SH-SY5Y (cell line): ENCODE data around the gene PPP1R1B.

Source experiments
- GATA2 ChIP-seq: IDR thresholded peaks from 2 replicates; pipeline ENCODE4 v1.6.1; 2011; ENCODE audit warnings: mild to moderate bottlenecking, low read depth, low read length
- GATA3 ChIP-seq: IDR thresholded peaks from 2 replicates; pipeline ENCODE4 v1.6.1; 2011; ENCODE audit warnings: low read depth, mild to moderate bottlenecking, low read length, moderate library complexity

PPP1R1B gene

GRCh38 chr17:39641097-39641496 is 14.3 kb downstream of the PPP1R1B start:
- TF ChIP-seq GATA3: no peak
- no peak for TF ChIP-seq GATA2

DNA sequence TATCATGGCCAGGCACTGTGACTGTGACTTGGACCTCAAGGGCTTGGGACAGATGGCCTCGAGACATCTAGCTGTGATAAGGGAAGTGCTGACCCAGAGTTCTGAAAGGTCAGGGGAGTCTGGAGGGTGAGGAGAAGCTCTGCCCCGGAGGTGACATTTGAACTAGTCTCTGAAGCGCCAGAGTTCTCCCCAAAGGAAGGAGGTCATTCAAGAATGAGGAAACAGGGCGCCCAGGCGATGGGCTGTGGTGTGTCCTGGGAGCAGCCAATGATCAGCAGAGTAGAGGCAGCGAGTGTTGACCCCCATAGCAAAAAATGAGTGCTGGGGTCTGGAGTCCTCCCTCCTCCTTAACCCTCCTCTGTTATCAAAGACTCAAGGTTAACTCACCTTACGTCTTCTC is 15.1 kb downstream of the PPP1R1B start:
- TF ChIP-seq GATA2 (no peak), GATA3 (no peak)

DNA sequence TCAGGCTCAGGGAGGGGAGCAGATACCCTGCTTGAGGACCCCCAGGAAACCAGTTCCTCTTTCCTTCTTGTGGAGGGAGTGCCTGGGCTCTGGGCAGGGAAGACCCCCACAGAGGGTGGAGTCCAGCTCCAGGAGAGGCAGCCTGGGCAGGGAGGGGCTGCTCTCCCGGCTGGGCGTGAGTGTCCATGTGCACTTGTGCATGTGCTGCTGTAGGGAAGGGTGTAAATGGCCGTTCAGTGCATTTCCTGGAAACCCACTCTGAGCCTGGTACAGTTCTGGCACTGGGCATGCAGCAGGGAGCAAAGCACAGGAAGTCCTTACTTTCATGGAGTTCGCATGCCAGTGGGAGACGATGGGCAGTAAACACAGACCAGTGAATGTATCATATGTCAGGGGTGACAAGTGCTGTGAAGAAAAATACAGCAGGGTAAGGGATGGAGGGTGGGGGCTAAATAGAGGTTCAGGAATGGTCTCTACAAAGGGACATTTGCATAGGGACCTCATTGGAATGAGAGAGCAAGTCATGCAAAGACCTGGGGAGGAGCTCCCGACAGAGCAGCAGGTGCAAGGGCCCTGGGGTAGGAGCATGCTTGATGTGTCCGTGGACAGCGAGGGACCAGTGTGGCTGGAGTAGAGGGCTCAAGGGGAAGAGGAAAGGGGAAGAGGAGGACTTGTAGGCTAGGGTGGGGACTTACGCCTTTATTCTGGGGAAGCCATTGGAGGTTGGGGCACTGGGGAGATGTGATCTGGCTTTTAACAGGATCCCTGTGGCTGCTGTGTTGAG is 15.7 kb downstream of the PPP1R1B start:
- no peak for TF ChIP-seq GATA2

DNA sequence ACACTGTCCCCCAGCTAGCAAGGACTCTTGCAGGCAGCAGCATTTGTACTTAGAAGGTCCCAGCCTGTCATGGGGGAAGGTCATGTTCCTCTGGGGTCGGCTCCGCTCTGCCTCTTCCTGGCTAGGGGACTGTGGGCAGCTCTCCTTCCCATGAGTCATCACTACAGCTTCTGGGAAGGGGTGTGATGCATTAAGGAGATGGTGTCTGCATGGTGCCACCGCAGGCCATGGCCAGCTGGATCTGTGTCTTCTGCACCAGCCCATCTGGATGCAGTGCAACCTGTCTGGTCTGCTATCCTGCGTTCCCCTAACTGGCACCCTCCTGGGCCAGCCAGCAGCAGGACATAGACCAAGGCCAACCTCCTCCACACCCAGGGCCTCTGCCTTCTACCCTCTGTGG is 16.5 kb downstream of the PPP1R1B start:
- TF ChIP-seq GATA2: no peak
- no peak for TF ChIP-seq GATA3

GRCh38 chr17:39647256-39647655 is 20.5 kb downstream of the PPP1R1B start:
- TF ChIP-seq GATA3: no peak
- TF ChIP-seq GATA2: no peak

DNA sequence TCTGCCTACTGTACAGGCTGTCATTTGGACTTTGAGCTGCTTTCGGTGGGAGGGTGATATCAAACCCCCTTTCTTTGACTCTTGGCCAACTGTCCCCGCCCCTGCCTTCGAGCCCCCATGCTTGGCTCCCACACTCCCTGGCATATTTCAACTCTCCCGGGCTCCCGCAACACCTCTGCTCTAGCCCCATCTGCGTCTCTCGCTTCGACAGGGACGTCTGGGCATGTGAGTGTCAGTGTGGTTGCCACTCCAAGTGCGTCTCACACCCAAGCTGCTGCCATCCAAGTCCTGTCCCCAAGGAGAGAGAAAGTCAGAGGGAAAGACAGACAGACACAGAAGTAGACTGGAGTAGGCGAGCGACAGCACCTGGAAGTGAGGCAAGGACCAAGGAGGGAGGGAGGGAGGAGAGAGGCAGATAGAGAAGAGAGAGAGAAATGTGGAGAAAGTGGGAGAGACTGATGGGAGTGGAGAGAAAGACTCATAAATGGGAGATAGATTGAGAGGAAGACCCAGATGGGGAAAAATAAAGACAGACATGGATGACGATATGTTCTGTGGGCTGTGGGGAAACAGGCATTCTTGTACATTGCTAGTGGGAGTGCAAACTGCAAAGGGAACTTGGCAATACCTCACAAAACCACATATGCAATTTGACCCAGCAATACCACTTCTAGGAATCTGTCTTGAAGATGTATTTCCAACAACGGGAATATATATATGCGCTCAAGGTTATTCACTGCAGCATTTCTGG is 22.0 kb downstream of the PPP1R1B start:
- no peak for TF ChIP-seq GATA2
- TF ChIP-seq GATA3: no peak

GRCh38 chr17:39650121-39650579 is 23.4 kb downstream of the PPP1R1B start:
- TF ChIP-seq GATA2: no peak

DNA sequence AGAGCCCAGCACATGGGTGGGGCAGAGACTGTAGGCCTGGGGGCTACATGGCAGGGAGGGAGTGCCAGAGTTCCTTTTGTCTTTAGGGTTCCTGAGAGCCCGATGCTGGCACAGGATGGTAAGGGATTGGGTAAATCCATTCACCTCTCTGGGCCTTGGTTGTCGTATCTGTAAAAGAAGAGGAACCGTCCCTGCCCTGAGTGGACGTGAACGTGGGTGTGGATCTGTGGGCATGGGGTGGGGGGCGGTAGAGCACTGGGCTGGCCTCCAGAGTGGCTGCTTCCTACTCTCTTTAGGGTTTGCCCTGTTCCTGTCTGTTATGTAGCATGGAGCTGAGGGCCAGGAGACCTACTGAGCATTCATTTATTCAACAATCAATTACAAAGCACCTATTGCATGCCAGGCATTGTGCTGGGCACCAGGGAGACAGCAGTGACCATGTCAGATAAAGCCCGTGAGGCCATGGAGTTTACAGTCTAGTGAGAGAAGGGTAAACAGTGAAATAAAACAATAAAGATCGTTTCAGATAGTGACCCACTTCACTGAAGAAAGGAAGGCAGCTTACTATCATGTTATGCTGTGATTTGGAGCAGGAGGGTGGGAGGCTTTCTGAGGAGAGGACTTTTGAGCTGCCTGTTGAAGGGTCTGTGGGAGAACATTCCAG is 25.3 kb downstream of the PPP1R1B start:
- TF ChIP-seq GATA3: no peak

DNA sequence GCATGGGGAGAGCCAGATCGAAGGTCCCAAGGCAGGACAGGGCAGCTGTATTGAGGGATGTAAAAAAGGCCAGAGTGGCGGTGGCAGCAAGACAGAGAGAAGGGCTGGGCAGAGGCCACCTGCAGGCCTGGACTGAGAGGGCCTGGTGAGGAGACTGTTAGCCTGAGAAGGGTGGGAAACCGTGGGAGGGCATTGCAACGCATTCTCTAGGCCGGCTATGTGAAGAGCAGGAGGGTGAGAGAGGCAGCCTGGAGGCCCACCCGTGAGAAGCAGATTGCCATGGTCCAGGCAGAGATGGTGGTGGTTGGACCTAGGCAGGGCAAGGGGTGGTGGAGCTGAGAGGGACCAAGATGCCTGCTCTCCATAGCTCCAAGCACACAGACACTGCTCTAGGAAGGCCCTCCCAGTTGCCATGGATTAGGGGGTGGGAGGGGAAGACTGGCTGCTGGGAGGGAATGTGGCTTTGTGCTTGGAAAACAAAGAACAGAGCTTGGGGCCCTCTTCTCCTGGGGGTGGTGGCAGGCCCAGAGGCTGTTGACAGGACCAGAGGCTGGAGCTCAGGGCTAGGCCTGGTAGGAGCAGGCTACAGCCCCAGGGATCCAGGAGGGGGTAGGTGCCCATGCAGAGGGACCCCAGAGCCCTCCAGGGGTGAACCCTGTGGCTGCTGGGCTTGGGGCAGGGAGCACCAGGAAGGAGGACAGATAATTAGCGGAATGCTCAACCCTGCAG is 26.0 kb downstream of the PPP1R1B start:
- TF ChIP-seq GATA2: no peak
- no peak for TF ChIP-seq GATA3

GRCh38 chr17:39653316-39653661 is 26.5 kb downstream of the PPP1R1B start:
- no peak for TF ChIP-seq GATA2
- TF ChIP-seq GATA3: no peak

DNA sequence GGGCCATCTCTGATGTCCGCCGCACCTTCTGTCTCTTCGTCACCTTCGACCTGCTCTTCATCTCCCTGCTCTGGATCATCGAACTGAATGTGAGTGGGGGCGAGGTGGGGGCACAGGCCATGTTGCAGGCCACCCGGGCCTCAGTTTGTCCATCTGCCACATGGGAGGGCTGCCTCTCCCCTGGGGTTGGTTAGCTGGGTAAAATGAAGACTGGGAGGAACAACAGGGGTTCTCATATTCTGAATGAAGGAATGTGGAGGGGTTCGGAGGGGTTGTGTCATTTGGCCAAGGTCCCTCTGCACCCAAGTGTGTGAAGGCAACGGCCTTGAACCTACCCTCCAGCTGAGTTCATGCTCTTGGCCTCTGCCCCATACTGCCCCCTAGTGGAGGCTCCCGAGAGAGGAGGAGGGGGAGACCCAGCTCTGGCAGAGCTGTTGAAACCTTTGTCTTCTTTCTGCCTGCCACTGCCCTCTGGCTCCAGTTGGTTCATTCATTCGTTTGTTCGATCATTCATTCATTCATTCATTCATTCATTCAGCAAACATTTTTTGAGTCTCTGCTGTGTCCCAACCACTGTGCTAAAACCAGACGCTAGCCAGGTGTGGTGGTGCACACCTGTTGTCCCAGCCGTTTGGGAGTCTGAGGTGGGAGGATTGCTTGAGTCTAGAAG is 27.0 kb downstream of the PPP1R1B start:
- TF ChIP-seq GATA2: no peak
- TF ChIP-seq GATA3: no peak

GRCh38 chr17:39655105-39655504 is 28.4 kb downstream of the PPP1R1B start:
- no peak for TF ChIP-seq GATA3
- no peak for TF ChIP-seq GATA2

- no peak for TF ChIP-seq GATA3
- no peak for TF ChIP-seq GATA2
Observed at GRCh38 chr17:39658346-39658745, 31.6 kb downstream of the PPP1R1B start.

DNA sequence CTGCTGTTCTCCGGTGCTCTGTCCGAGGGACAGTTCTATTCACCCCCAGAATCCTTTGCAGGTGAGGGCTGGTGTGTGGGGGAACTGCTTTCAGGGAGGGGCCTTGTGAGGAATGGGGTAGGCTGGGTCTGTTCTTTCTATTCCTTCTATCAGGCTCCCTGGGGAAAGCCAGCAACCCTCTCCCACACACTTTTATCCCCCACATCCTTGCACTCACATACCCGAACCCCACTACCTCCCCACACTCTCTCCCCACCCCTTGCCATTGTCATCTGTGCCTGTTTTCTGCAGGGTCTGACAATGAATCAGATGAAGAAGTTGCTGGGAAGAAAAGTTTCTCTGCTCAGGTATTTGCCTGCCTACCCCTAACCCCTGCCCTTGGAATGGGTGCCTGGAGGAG is 32.0 kb downstream of the PPP1R1B start:
- TF ChIP-seq GATA3: no peak
- no peak for TF ChIP-seq GATA2
